ENCODE data around the gene DNAJC19.

DNAJC19 gene

GRCh38 chr3:180959691-180960090, 29.8 kb downstream of the DNAJC19 start:
- DNase-seq, result no peak

GRCh38 chr3:180947761-180948390, 41.7 kb downstream of the DNAJC19 start:
- DNase-seq, result no peak

- DNase-seq, result no peak
Measured at GRCh38 chr3:180940826-180941225, 48.7 kb downstream of the DNAJC19 start.

GRCh38 chr3:180934638-180935037, 54.9 kb downstream of the DNAJC19 start:
- no peak for DNase-seq

Data from 8988T (cell line).